HG02571 (cell line): ENCODE measurements around the gene LEKR1.

Experiments
- ATAC-seq: cut with Tn5 transposase; IDR thresholded peaks from one replicate; pipeline ENCODE4 v1.9.1; 2021; ENCODE audit warnings: mild to moderate bottlenecking, moderate library complexity; ENCODE audit not compliant: unreplicated experiment

LEKR1 gene

GRCh38 chr3:157075693-157076420 lies 249.7 kb downstream of the LEKR1 start:
- no peak for ATAC-seq

GRCh38 chr3:157077565-157077991 lies 251.4 kb downstream of the LEKR1 start:
- ATAC-seq, result no peak

GRCh38 chr3:157078131-157078810 lies 252.1 kb downstream of the LEKR1 start:
- no peak for ATAC-seq

DNA sequence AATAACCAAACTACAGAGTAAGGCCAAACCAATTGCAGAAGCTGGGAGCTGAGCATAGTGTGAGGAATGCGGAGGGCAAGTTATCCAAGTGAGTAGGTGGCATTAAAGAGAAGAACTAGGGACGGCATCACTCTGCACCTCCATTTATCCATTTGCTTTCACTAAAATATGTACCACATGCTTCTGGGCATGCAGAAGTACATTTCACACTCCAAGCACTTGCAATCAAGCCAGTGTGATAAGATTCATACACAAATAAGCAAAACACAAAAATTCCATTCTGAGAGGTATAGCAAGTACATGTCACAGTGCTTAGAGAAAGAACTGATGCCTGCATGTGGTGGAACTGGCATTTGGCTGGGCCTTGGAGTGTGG lies 252.6 kb downstream of the LEKR1 start:
- ATAC-seq, result no peak

DNA sequence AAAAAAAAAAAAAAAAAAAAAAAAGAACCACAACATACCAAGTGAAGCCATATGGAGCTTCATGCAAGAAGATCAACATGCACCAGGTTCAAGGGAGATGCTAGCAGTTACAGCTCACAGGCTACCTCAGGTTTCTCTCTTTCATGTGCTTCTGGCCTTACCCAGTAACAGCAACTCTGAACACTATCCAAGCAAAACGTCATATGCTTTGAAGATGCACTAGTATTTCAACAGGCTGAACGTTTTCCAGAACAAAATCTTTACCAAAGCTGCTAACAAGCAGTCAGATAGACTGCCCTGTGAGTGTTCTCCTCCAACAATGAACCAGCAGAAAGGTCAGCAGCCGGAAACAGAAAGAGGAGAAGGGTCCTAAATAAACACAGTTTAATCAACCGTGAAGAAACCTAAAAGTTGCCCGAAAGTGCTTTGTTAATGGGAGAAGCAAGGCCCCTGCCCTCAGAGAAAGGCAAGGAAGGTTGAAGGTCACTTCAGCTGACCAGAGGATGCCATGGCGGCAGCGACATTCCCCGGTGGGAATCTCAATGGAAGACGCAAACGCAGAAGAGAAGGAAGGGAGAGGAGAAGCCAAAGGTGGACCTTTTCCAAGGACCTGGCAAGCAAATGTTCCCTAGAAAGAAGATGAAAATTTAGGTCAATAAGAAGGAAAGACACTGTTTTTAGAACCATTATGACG lies 253.7 kb downstream of the LEKR1 start:
- no peak for ATAC-seq

GRCh38 chr3:157081626-157082210 lies 255.6 kb downstream of the LEKR1 start:
- peak; percentile 83 for ATAC-seq

- ATAC-seq, result no peak
Measured at GRCh38 chr3:157082305-157082982, 256.3 kb downstream of the LEKR1 start.

GRCh38 chr3:157083824-157084223 lies 257.7 kb downstream of the LEKR1 start:
- no peak for ATAC-seq

GRCh38 chr3:157086060-157086750 lies 260.1 kb downstream of the LEKR1 start:
- no peak for ATAC-seq

DNA sequence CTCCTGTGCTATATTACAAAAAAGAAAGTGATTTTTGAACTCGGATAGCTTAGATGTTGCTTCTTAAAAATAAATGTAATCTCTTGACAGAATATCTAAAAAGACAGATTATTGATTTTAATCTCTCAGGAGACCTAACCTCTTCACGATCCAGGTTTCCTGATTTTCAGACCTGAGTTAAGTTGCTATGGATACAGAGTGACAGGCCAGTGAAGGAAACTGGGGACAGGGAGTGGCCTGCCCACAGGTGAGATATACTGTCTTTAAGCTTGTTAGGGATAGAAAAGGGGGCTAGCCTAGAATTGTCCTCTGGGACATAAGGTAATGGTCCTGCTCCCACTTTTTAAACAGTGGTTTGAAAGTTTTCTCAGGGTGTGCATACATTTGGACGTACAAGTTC lies 260.6 kb downstream of the LEKR1 start:
- no peak for ATAC-seq

GRCh38 chr3:157087373-157087772 lies 261.2 kb downstream of the LEKR1 start:
- ATAC-seq, result no peak

GRCh38 chr3:157087780-157088600 lies 261.8 kb downstream of the LEKR1 start:
- no peak for ATAC-seq

DNA sequence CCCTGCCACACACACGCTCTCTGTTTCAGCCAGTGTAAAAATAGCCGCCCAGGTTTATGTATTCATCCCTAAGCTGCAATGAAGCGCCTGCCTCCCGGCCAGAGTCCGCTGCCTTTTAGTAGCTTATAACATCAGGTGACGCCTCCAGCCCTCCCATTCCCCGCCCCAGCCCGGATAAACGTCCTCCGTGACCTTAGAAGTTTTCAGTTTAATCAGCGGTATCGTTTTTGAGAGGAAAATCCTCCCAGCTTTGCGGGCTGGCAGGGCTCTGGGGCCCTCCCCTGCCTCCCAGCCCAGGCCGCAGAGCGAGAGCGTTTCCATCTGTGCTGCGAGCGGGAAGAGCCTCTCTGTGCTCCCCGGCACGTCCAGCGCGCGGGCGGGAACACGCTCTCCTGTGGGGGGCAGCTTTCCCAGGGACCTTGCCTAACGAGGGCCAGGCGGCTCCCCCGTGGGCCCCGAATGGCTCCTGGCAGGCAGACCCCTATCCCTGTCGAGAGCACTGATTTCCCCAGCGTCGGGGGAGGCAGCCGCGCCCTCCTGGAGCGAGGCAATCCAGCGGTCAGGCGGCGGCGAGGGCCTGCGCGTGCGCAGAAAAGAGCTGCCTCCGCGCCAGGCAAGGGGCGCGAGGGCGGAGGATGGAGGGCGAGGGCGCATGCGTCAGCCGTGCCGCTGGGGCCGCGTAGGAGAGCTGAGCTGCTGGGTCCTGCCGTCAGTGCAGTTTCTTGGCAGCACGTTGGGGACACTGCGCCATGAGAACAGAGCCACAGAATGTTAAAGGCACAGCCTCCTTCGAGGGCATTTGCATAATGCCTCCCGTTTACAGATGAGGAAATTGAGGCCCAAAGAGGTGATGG lies 262.7 kb downstream of the LEKR1 start:
- ATAC-seq, result peak; percentile 64

DNA sequence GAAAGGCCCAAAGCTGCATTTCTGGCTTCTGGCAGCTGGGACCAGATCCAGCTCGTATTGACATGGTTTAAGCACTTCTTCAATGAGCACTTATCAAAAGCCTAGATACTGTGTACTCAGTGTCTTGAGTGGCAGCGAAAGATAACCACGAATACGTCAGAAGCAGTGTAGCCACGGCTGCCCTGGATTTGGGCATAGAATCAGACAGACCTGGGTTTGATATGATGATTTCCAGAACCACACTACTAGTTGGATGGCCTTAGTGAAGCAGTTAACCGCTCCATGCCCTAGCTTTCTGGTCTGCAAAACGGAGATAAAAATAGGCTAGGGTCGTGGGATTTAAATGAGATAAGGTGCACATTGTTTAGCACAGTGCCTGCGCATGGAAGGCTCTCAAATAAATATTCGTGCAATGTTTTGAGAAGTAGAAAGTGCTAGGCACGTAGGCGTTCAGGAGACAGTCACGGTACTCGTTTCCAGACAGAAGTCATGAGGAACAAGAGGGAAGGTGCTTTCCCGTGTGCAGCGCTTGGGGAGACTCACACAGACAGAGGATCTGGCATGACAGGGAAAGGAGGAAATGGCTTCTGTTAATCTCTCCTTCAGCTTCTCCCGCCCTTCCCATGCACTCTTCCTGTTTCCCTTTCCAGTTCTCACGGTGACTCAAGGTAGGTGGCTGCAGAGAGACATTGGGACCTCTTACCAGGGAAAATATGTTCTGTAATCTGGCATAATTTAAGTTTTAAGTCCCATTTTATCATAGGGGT lies 263.5 kb downstream of the LEKR1 start:
- peak; percentile 7 for ATAC-seq

- no peak for ATAC-seq
Measured at GRCh38 chr3:157091083-157091833, 265.1 kb downstream of the LEKR1 start.

DNA sequence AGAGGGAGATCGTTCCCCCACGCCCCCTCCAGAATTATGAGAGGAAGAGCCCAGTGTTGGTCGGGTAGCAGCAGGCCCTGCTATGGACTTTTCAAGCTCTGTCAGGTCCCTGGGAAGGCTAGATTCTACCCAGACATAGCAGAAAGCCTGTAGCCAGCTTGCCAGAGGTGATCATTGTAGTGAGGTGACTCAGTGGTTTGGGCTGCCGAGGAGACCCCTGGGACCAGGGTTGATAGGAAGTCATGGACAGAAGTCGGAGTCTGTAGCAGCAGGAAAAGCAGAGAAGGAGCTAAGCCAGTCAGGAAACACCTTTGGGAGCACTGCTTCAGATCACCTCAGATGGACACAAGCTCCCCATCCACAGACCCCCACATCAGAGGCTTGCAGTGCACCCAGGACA lies 266.1 kb downstream of the LEKR1 start:
- no peak for ATAC-seq

- no peak for ATAC-seq
Measured at GRCh38 chr3:157093096-157093495, 266.9 kb downstream of the LEKR1 start.
